Activated CD8-positive, alpha-beta memory T cell treated with anti-CD3 and anti-CD28 coated beads, Interleukin-2, amount 50 U/mL, for 48 hours (primary cell): ENCODE measurements around the gene SEMA4F.
A peak's percentile ranks its signal among the peaks of the same experiment; 100 is the strongest.
"Not testable (repeated sequence)": the region's sequence is repeated elsewhere in the genome, so short reads cannot be mapped to it uniquely, and the experiment has no call there.

ENCODE experiments used
- DNase-seq: peaks from one replicate; pipeline ENCODE4 v3.0.0-alpha.2; 2020

Gene SEMA4F

GRCh38 chr2:74653985-74654882 is at the start of gene SEMA4F:
TSS of gene SEMA4F (plus strand) at chr2:74654247. CDS start at chr2:74654377, 130 bp downstream.
- peak; percentile 94 for DNase-seq

GRCh38 chr2:74606927-74607326 is 47.1 kb upstream of the SEMA4F start:
- DNase-seq, result no peak

GRCh38 chr2:74617122-74617521 is 36.9 kb upstream of the SEMA4F start:
- no peak for DNase-seq

- no peak for DNase-seq
Measured at GRCh38 chr2:74618410-74619083, 35.5 kb upstream of the SEMA4F start.

- no peak for DNase-seq
Measured at GRCh38 chr2:74619651-74620297, 34.3 kb upstream of the SEMA4F start.

GRCh38 chr2:74620671-74621070 is 33.4 kb upstream of the SEMA4F start:
- no peak for DNase-seq

- no peak for DNase-seq
Measured at GRCh38 chr2:74625658-74626425, 28.2 kb upstream of the SEMA4F start.

- no peak for DNase-seq
Measured at GRCh38 chr2:74628538-74629105, 25.4 kb upstream of the SEMA4F start.

- not testable (repeated sequence) for DNase-seq
Measured at GRCh38 chr2:74630454-74630853, 23.6 kb upstream of the SEMA4F start.

- DNase-seq, result no peak
Measured at GRCh38 chr2:74632209-74632938, 21.7 kb upstream of the SEMA4F start.

GRCh38 chr2:74632939-74633312 is 21.1 kb upstream of the SEMA4F start:
- no peak for DNase-seq

- DNase-seq, result no peak
Measured at GRCh38 chr2:74639550-74639949, 14.5 kb upstream of the SEMA4F start.

GRCh38 chr2:74645344-74645743 is 8.7 kb upstream of the SEMA4F start:
- no peak for DNase-seq

GRCh38 chr2:74646201-74646600 is 7.8 kb upstream of the SEMA4F start:
- DNase-seq, result no peak

- no peak for DNase-seq
Measured at GRCh38 chr2:74646834-74647482, 7.1 kb upstream of the SEMA4F start.

GRCh38 chr2:74648009-74648443 is 6.0 kb upstream of the SEMA4F start, which contains the start of gene M1AP:
TSS of gene M1AP (minus strand) at chr2:74648330. CDS start at chr2:74640275, 8,055 bp downstream.
- peak; percentile 61 for DNase-seq

- no peak for DNase-seq
Measured at GRCh38 chr2:74653589-74653984, 460 bp upstream of the SEMA4F start.

GRCh38 chr2:74655579-74655978 is 1.5 kb downstream of the SEMA4F start:
- no peak for DNase-seq

GRCh38 chr2:74658516-74658915 is 4.5 kb downstream of the SEMA4F start:
- DNase-seq, result no peak

- no peak for DNase-seq
Measured at GRCh38 chr2:74659462-74659861, 5.4 kb downstream of the SEMA4F start.

GRCh38 chr2:74668087-74668486 is 14.0 kb downstream of the SEMA4F start:
- no peak for DNase-seq
